Measurements from ENCODE around the gene TSR3.

GRCh38 chr16:1349351-1349750, 2.3 kb downstream of the TSR3 start:
- TF ChIP-seq CTCF (IDR thresholded peaks at IDR 0.05; ENCODE audit: low read depth, low read length, poor library complexity, severe bottlenecking) = no peak
- TF ChIP-seq EZH2phosphoT487 (IDR thresholded peaks at IDR 0.05; ENCODE audit: borderline replicate concordance, low read length) = no peak
